Glomerular visceral epithelial cell (primary cell): ENCODE results near the gene CD164L2.
A peak's percentile ranks its signal among the peaks of the same experiment; 100 is the strongest.
"Not testable (repeated sequence)": the region's sequence is repeated elsewhere in the genome, so short reads cannot be mapped to it uniquely, and the experiment has no call there.

Experiments used
- DNase-seq: peaks from one replicate; pipeline ENCODE4 v3.0.0-alpha.2; 2016; ENCODE audit errors: extremely low spot score

CD164L2 gene

DNA sequence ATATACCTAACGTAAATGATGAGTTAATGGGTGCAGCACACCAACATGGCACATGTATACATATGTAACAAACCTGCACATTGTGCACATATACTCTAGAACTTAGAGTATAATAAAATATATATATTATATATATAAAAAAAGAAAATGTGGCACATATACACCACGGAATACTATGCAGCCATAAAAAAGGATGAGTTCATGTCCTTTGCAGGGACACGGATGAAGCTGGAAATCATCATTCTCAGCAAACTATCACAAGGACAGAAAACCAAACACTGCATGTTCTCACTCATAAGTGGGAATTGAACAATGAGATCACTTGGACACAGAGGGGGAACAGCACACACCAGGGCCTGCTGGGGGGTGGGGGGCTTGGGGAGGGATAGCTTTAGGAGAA is 1.7 kb upstream of the CD164L2 start:
- not testable (repeated sequence) for DNase-seq

DNA sequence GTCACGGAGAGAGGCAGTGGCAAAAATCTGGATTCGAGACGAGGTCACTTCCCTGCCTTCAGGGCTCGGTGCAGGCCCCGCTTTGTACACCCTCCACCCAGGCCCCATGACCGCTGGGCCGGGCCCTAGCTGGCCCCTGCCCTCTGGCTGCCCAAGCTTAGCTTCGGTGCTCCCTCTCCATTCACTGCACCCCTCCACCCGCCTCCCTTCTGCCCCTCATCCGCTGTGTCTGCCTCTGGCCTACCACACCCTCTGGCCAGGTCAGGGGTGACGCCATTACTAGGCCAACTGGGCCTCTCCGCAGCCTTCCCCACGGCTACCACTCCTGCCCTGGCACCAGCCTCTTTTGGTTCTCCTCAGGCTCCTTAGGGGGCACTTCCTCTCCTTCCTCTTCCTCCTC is 528 bp upstream of the CD164L2 start:
- DNase-seq: no peak

DNA sequence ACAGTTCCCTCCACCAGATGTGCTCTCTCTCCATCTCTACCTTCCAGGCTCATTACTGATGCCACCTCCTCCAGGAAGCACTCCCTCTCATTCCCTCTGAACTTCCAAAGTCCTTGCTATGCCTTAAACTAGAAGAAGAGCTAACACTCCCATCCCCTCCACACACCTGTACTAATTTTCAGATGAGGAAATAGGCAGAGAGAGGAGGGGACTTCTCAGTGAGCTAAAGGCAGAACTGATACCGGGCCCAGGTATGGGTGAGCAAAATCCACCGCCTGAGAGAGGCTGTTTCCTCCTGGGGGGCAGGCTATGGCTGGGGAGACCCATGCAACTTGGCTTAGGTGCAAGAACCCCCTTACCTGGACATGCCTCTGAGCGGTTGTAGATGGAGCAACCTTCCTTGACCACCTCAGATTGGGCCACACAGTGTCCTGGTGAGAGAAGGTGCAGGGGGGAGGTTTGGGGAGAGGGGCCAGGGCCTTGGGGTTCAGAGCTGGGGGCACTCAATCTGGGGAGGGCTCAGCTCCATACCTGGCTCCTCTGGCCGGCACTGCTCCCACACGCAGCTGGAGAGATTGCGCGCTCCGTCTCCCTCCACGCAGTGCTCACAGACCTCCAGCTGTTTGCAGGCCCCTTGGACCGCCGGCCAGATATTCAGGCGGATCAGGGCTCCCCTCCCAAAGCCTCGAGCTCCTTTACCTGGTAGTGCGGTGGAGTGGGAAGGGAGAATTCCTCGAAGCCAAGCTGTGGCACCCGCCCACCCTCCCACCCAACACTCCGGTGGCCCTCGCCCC is 967 bp downstream of the CD164L2 start:
- no peak for DNase-seq

DNA sequence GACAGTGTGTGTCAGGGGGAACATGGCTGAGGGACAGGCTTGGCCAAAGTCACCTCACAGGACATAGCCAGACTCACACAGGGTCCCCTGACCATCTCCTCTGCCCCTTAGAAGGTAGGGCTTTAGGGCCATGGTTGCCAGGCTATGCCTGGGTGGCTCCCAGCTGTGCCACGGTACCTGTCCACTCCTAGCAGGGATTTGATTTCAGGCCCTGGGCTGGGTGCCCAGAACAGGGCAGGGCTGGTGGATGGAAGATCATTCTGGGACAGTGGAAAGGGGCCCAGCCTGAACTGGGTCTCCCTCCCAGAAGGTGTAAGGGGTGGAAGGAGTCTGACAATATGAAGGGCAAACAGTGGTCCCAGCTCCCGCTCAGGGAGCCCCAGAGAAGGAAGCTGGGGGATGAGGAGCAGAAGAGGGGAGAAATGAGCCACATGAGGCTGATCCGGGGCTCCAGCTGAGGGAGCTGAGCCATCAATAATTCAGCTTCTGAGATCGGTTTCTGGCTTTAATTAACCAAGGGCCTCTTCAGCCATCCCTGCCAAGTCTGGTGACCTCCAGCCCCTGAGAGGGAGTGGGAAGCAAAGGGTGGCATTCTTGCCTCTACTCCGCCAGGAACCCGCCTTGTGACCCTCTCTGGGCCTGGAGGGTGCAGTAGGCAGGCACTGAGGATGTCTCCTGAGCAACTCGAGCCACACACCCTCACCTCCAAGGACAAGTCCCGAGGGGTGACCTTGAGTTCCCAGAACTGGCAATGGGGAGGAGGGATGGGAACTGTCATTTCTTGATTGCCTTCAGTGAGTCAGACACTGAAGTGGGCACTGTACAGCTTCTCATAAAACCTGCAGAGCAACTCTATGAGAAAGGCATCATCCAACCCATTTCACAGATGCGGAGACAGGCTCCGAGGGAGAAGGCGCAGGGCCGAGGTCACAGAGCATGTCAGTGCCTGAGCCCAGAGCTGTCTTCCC is 2.1 kb downstream of the CD164L2 start:
- DNase-seq: no peak

DNA sequence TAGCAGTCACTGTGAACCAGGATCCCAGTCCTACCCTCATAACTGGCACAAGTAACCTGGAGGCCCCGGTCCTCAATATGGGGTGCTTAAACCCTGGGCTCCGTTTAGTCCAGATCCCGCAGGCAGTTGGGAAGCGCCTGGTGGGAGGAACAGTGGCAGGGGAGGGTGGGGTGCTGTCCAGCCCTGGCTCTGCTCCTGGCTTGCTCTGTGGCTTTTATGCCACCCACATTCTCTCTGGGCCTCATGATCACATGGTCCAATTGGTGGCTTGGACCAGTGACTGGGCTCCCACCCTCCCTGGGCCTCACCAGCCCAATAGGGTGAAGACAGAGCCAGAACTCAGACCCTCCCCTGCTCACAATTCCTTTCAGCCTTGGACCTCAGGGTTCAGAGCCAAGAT is 2.9 kb downstream of the CD164L2 start:
- DNase-seq: no peak

DNA sequence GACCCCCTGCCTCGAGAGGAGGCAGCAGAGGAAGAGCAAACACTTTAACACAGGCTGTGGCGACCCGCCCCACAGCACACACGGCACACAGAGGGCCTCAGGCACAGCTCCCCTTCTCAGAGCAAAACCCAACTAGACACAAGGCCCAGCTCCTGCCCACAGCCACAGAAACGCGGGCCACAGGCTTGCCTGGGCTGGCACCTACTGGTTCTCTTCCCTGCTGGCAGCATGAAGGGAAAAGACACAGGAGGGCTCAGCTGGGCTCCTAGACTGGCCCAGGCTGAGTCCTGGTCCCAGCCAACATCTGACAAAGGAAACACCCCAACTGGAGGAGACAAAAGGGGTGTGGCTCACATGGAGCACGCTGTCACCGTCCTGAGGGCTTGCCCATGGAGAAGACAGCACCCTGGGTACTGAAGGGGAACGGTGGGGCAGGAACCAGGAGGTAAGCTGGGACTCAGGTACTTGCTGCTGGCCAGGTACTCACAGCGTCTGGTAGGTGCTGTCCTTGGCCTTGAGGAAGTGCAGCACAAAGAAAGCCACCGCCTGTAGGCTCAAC is 3.5 kb downstream of the CD164L2 start:
- DNase-seq: no peak

DNA sequence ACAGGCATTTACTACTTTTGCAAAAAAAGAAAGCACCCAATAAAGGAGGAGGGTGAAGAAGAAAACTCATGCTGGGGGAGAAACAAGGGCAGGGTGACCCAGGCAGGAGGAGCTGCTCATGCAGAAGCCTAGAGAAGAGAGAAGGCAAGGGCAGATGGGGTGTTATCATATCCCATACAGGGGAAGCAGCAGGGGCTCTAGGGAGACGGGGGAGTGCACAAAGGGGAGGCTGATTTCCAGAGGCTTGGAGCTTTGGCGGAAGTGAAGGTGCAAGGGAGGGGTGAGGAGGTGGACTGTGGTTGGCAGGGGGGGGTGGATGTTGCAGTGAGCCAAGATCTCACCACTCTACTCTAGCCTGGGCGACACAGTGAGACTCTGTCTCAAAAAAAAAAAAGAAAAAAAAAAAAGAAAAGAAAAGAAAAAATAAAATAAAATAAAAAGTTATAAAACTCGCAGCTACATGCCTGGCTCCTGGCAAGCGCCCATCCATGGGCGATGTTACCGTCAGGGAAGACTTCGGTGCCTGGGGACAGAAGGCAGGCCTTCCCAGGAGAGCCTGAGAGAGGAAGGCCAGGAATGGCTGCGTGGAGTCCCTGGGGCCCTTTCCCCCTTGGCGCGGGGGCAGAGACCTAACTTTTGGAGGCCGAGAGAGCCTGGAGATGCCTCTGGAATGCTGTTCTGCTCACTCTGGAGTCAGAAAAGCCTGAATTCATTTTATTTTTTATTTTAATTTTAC is 5.2 kb downstream of the CD164L2 start:
- no peak for DNase-seq

DNA sequence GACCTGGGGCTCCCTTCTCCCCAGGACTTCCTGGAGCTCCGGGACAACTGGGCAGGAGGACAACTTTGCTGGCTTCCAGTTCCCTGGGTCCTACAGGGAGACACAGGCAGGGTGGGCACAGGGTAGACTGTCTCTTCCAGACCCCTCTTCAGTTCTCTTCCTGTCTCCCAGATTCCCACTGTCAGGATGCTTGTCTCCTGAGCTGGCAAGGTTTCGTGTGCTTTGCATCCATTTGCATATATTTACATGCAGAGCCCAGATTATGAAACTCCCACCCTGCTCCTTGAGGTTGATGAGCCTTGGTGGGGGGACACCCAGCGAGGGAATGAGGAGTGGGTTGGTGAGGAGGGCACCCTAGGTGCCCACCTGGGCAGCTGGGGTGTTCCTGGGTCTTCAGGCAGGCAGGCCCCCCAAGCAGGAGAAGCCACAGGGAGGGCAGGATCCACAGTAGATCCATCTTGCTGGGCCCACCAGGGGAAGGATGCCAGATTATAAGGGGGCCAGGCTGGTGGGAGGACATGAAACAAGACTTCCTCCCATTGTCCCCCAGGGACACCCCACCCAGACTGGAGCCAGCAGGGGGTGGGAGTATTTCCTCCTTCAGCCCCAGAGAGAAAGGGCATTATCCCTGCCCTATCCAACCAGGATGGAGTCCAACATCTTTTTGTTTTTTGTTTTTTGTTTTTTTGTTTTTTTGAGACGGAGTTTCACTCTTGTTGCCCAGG is 8.6 kb downstream of the CD164L2 start, which contains the start of gene FCN3:
TSS of gene FCN3 (minus strand) at position 463 of the 725 bp plus-strand sequence. CDS start at position 457, 6 bp downstream.
- no peak for DNase-seq

DNA sequence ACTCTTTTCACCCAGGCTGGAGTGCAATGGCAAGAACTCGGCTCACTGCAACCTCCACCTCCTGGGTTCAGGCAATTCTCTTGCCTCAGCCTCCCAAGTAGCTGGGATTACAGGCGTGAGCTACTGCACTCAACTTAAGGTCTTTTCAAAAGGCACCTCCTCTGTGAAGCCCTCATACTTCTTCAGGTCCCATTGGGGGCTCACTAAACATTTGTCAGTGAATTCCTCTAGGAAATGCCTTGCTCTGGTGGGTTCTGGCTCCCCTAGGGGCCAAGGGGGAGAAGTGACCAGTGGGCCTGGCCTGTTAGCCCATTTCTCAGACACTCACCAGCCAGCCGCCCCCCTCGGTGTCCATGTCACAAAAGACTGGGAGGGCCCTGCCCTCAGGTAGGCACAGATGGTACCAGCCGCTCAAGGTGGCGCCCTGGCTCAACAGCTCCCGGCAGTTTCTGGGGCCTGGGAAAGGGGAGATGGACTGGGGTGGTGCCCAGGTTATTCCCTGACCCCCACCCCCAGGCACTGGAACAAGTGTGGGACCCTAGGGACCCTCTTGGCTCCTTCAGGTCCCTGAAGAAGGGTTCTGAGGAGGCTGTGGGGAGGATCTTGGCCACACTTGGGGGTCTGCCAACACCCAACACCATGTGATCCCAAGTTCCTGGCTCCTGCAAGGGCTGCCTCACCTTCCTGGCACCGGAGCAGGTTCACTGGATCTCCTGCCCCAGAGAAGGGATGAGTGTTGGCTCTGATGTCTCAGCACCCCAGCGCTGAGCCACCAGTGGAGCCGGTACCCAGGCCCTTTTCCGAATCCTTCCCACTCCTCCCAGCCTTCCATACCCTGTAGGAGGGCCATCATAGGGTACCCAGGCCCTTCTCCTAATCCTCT is 10.1 kb downstream of the CD164L2 start:
- DNase-seq: no peak

DNA sequence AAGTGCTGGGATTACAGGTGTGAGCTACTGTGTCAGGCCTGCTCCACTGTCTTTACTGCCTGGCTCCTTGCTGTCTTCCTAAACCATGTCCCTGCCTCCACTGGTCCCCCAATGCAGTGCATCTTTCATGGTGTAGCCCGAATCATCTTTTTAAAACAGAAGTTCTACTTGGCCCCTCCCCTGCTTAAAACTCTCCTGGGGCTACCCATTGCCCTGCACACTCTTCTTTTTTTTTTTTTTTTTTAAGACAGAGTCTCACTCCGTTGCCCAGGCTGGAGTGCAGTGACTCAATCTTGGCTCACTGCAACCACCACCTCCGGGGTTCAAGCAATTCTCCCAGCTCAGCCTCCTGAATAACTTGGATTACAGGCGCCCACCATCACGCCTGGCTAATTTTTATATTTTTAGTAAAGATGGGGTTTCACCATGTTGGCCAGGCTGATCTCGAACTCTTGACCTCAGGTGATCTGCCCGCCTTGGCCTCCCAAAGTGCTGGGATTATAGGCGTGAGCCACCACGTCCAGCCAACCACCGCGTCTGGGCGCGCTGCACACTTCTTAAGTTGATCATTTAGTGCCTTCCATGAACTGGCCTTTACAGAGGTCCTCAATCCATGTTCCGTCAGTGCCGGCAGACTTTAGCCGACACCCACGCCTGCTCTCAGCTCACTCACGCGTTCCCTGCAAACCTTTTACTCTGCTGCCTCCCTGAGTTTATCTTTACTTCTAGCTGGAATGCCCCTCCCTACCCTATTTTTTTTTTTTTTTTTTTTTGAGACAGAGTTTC is 10.9 kb downstream of the CD164L2 start:
- DNase-seq: peak; percentile 41

DNA sequence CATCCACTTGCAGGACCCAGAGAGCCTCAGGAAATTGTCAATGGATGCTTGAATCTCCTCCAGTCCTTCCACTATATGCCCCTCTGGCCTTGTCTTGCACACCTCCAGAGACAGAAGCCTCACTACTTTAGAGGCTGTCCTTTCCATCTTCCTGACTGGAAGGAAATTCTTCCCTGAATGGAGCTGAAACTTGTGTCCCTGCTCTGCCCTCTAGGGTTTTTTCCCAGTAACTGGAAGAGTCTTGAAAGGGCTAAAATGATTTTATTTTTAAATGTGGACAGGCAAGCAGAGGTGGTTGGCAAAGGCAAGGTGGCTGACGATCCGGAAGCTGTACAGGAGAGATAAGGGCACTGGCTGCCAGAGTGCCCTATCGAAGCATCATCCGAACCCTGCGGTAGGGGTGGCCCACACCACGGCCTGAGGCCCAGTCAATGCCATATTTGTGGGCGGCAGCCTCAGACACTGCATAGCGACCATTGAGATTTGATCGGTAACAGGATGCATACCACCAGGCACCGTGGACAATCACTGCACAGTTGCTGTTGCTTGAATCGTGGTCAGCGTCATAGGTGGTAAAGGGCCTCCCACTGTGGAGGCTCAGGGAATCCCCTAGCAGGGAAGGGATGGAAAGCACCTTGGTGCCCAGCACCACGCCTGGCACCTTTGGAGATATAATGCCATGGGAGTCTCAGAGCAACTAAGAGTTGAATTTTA is 14.1 kb downstream of the CD164L2 start:
- DNase-seq: no peak

DNA sequence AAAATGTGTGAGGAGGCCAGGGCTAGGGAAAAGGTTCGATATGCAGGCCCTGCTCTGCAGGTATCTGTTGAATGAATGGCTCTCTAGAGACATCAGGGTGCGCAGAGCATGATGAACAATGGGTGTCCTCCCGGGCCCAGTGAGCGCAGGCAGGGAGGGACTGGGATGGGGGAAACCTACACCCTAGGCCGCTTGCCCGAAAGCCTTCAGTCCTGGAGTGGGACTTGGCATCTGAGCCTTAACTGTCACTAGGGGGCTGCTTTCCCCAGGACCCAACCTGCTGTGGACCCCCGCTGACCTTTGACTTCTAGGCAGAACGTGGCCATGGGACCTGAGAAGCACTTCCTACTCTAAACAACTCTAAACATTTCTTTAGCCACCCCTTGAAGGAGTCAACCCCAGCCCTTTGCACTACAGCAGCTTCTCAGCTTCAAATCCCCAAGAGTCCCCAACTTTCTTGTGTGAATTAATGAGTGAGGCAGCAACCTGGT is 15.9 kb downstream of the CD164L2 start:
- DNase-seq: no peak

DNA sequence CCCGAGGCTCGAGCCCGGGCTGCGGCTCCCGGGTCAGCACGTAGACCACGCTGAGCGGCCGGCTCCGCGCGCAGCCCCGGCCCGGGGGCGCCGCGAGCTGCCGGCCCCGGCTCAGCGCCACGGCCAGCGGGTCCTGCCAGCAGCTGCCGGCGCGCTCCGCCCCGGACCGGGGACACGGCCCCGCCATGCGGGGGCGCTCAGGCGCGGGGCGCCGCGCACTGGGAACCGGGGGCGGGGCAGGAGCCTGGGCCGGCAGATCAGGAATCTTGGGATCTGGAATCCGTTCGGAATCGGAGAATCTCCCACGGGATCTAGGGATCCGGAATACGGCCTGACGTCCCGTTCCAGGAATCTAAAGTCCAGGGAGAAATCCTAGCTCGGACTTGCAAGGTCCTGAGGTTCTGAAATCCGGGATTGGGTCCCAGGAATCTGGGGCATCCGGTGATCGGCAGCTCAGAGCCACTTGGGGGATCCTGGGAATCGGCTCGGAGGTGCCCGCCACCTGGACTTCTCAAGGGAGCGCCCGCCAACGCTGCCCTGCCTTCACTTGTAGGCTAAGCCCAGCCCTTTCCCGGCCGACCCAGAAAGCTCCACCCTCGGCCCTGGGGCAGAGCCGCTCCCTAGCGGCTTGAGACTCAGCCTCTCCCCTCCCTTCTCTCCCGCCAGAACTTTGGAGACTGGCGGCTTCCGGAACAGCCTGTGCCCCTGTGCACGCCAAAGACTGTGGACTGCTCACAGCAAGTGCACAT is 16.5 kb downstream of the CD164L2 start, which contains the start of gene MAP3K6:
TSS of gene MAP3K6 (minus strand) at position 551 of the 749 bp plus-strand sequence. CDS start at position 187, 364 bp downstream.
- peak; percentile 85 for DNase-seq

DNA sequence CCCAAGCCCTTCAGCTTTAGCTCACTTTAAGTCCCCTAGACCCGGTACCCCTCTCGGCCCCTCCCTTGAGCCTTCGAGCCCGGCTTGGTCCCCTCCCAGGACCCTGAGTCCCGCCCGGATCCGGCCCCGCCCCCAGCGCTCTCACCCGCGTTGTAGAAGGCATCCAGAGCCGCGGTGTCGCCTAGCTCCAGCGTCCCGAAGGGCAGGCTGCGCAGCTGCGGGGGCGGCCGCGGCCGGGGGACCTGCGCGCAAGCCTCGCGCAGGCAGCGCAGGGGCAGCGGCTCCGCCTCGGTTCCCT is 17.1 kb downstream of the CD164L2 start:
- peak; percentile 82 for DNase-seq

DNA sequence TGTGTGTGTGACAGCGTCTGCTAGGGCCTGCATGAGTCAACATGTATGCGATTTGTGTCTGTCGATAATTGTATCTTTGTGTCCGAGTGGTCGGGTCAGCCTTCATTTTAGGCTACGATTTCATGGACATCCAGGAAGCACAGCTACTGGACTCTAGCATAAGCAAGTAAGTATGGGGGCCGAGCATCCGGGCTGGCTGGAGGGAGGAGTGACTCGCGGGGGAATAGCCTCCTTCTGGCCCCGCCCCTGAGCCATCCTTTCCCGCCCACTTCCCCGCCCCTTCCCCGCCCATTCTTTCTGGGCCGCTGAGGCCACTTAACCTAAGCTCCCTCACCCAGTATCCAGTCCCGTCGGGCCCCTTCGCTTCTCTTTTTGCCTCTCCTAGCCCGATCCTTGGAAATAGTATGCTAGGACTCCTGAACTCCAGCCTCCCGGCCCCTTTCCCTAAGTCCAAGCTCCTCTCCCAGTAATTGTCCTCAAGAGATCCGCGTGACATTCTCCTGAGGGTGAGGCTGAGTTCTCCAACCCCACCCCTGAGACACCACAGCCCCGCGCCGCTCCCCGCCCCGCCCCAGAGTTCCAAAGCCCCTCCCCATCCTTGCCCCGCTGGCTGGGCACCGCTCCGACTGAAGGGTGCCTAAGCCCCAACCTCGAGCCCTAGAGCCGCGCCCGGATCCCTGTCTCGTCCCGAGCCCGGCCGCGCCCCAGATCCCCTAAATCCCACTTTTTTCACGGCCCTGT is 17.6 kb downstream of the CD164L2 start:
- DNase-seq: peak; percentile 91

DNA sequence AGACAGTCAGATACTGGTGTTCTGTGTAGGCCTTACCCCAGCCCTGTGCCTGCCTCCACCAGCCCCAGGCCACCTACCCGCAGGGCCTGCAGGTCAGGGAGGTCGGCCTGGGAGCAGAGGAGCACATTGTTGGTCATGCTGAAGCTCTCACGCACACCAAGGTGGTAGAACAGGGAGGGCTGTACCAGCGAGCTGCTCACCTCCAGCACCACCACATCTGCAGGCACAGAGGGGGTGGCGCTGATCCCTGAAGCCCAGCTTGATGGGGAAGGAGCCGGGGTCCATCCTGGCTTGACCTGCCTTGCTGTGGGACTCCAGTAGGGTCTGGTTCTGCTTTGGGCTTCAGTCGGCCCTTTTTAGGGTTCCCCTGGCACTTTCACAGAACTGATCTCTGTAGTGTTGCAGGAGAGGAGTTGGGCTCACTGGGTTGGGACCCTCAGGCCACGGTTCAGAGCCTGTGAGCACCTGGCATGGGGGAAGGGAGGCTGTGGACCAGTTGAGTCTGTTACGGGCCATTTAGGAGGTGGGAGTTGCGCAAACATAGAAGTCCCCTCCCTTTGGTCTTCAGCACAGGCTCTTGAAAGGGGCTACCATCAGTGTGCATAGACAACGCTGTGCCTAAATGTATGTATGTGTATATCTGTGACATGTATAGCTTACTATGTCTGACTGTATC is 18.3 kb downstream of the CD164L2 start:
- DNase-seq: no peak
